HepG2 (cell line): ENCODE measurements around the gene TIMM44. TPM values are rescaled to one million over a fixed set of nuclear protein-coding genes. Genes with fewer than 3 reads are reported as not detected.

ENCODE experiments used
- ARID5B ChIP-seq: IDR thresholded peaks from 2 replicates; pipeline ENCODE4 v1.4.0; 2020; ENCODE audit warnings: mild to moderate bottlenecking, missing genetic modification reagents
- CHD4 ChIP-seq: fragments of 200-600 bp; sonication (generic); IDR thresholded peaks from 2 replicates; pipeline ENCODE4 v1.7.0; 2017; ENCODE audit warnings: mild to moderate bottlenecking, low read length, borderline replicate concordance
- KIAA2018 ChIP-seq: sonication (generic); formaldehyde crosslinking; IDR thresholded peaks from 2 replicates; pipeline ENCODE4 v1.5.0; 2020; ENCODE audit warnings: mild to moderate bottlenecking, missing genetic modification reagents, borderline replicate concordance
- MED8 ChIP-seq: sonication (generic); formaldehyde crosslinking; IDR thresholded peaks from 2 replicates; pipeline ENCODE4 v1.8.1; 2023; ENCODE audit warnings: mild to moderate bottlenecking, missing genetic modification reagents; ENCODE audit not compliant: insufficient replicate concordance
- PAWR ChIP-seq: sonication (generic); formaldehyde crosslinking; IDR thresholded peaks from 2 replicates; pipeline ENCODE4 v1.4.0; 2020; ENCODE audit warnings: missing genetic modification reagents, mild to moderate bottlenecking, borderline replicate concordance
- PHF20 ChIP-seq: sonication (generic); formaldehyde crosslinking; IDR thresholded peaks from 2 replicates; pipeline ENCODE4 v1.5.0; 2020; ENCODE audit warnings: mild to moderate bottlenecking, missing genetic modification reagents
- STAT6 ChIP-seq: sonication (generic); formaldehyde crosslinking; IDR thresholded peaks from 2 replicates; pipeline ENCODE4 v1.4.0; 2020; ENCODE audit warnings: missing genetic modification reagents, mild to moderate bottlenecking, borderline replicate concordance
- TSC22D2 ChIP-seq: sonication (generic); formaldehyde crosslinking; IDR thresholded peaks from 2 replicates; pipeline ENCODE4 v1.5.1; 2020; ENCODE audit warnings: missing genetic modification reagents, mild to moderate bottlenecking, borderline replicate concordance
- ZFP41 ChIP-seq: sonication (generic); formaldehyde crosslinking; IDR thresholded peaks from 2 replicates; pipeline ENCODE4 v1.4.0; 2020; ENCODE audit warnings: mild to moderate bottlenecking, missing genetic modification reagents, borderline replicate concordance
- ZNF503 ChIP-seq: sonication (generic); formaldehyde crosslinking; IDR thresholded peaks from 2 replicates; pipeline ENCODE4 v1.4.0; 2020; ENCODE audit warnings: missing genetic modification reagents
- polyA plus RNA-seq, 8 experiments: library from polyadenylated mRNA; depleted of rRNA in 3 of 8; stranded (reverse) in 7 of 8; unstranded in 1 of 8; fragments of >200 nt; fragmentation: Illumina TruSeq in 4 of 8; extraction: Trizol in 4 of 8; gene quantifications; 2 replicates each; pipeline versions ENCODE4 v1.2.1 to v1.2.3, GENCODE V29; 2011 to 2016; ENCODE audit warnings: low read depth in 4 of 8, missing spikeins in 1 of 8, mixed read lengths in 1 of 8; ENCODE audit not compliant: insufficient read depth in 1 of 8
- total RNA-seq, 5 experiments: library from RNA; depleted of rRNA; stranded (reverse); fragments of >200 nt; fragmentation: Illumina TruSeq; extraction: Trizol; gene quantifications; 2 replicates each; pipeline ENCODE4 v1.2.3, GENCODE V29; 2016; ENCODE audit warnings: low read depth in 1 of 5

The TIMM44 gene
- total and polyA plus RNA-seq, 2 of the 13 experiments (the other 11 are each of a cell fraction or from before 2014, with no cell fraction given), result 42.9 to 72.6 TPM

GRCh38 chr19:7916103-7916954 lies 27.1 kb downstream of the TIMM44 start (continued):
- TF ChIP-seq KIAA2018 (CRISPR knock-in tag), result no peak
- TF ChIP-seq STAT6 (CRISPR knock-in tag), result no peak
- no peak for TF ChIP-seq ZNF503 (CRISPR knock-in tag)
- TF ChIP-seq ARID5B (CRISPR knock-in tag), result no peak
- no peak for TF ChIP-seq ZFP41 (CRISPR knock-in tag)
- TF ChIP-seq MED8 (CRISPR knock-in tag), result no peak
- no peak for TF ChIP-seq TSC22D2
- TF ChIP-seq PHF20, result no peak
- TF ChIP-seq CHD4, result no peak
- TF ChIP-seq PAWR (CRISPR knock-in tag), result no peak
